AG09319 (cell line): ENCODE data around the gene NUDT21.

ENCODE experiments used
- DNase-seq: peaks from one replicate; pipeline ENCODE4 v3.0.0-alpha.2; 2010; ENCODE audit warnings: low read depth; ENCODE audit errors: extremely low read depth
- TF ChIP-seq, protein P1 (sequence below): IDR thresholded peaks from 2 replicates; pipeline ENCODE4 v1.5.1; 2011; ENCODE audit warnings: low read depth, mild to moderate bottlenecking, inconsistent platforms, low read length, moderate library complexity

NUDT21 gene

DNA sequence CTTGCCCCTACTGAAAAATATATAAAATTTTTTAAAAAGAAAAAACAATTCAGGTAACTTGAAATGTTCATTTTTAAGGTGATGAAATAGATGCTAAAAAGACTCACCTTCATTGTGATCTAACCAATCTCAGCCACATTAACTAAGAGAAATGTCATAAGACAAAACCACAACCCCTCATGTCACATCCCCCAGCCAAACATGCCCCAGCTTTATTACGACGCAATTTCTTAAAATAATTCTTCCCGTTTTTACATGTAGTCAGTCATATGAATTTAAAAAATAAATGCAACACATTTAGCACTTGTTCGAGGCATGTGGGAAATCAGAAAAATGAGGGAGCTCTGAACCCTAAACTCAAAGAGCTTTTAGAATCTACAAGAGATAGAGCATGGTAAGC, 35.3 kb downstream of the NUDT21 start:
- TF ChIP-seq, protein P1, sequence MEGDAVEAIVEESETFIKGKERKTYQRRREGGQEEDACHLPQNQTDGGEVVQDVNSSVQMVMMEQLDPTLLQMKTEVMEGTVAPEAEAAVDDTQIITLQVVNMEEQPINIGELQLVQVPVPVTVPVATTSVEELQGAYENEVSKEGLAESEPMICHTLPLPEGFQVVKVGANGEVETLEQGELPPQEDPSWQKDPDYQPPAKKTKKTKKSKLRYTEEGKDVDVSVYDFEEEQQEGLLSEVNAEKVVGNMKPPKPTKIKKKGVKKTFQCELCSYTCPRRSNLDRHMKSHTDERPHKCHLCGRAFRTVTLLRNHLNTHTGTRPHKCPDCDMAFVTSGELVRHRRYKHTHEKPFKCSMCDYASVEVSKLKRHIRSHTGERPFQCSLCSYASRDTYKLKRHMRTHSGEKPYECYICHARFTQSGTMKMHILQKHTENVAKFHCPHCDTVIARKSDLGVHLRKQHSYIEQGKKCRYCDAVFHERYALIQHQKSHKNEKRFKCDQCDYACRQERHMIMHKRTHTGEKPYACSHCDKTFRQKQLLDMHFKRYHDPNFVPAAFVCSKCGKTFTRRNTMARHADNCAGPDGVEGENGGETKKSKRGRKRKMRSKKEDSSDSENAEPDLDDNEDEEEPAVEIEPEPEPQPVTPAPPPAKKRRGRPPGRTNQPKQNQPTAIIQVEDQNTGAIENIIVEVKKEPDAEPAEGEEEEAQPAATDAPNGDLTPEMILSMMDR, result no peak
- no peak for DNase-seq

DNA sequence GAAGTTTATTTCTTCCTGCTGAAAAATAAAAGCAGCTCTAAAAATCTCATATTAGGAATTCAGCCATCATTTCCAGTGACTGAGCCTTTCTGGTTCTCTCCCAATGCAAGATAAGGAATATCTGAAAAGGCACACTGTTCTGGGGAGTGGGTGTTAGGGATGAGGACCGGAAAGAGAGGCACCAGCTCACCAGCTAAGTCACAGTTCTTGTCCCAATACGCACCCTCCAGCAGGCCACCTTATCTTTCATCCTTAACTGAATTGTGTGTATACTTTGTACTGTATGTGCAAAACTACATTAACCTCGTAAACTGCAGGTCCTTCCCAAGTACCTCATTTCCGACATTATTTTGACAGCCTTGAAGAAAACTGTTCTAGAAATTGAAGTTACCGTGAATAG, 36.8 kb downstream of the NUDT21 start:
- TF ChIP-seq, protein P1, result no peak
- no peak for DNase-seq

DNA sequence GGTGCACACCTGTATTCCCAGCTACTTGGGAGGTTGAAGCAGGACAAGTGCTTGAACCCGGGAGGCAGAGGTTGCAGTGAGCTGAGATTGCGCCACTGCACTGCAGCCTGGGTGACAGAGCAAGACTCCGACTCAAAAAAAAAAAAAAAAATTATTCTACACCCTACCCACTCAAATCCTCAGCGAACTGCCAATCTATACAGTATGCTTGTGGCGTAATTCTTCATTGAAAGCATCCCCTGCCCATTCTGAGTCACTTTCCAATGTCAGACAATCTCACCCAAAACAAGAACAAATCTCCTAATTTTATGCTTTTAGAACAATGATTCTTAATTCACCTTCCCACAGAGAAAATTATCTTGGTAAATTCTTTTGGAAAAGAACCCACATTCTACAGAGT, 37.8 kb downstream of the NUDT21 start:
- no peak for DNase-seq
- TF ChIP-seq, protein P1, result no peak

DNA sequence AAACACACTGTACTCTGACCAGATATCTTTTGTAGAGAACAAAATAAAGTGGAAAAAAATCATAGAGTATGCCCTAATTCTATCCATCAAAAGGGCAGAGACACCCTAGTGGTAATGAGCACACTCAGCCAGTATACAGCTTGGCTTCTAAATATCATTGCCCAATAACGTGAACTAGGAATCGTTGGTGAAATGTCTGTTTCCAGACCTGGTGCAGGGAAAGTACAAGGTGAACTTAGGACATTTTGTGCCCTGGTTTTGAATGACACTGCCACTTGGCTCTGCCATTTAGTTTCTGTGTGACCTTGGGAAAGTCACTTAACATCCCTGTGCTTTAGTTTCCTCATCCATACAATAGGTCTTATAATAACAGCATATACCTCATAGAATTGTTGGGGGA, 39.5 kb downstream of the NUDT21 start:
- no peak for DNase-seq
- TF ChIP-seq, protein P1, result no peak

DNA sequence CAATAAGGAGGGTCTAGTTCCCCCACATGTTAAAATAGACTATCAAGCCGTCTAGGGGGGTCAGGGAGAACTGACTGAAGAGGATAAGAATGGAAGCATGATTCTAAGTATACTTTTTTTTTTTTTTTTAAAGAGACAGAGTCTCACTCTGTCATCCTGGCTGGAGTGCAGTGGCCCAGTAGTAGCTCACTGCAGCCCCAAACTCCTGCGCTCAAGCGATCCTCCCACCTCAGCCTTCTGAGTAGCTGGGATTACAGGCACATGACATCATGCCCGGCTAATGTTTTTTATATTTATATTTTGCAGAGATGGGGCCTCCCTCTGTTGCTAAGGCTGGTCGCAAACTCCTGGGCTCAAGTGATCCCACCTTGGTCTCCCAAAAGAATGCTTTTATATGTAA, 40.0 kb downstream of the NUDT21 start:
- TF ChIP-seq, protein P1, result no peak
- no peak for DNase-seq

DNA sequence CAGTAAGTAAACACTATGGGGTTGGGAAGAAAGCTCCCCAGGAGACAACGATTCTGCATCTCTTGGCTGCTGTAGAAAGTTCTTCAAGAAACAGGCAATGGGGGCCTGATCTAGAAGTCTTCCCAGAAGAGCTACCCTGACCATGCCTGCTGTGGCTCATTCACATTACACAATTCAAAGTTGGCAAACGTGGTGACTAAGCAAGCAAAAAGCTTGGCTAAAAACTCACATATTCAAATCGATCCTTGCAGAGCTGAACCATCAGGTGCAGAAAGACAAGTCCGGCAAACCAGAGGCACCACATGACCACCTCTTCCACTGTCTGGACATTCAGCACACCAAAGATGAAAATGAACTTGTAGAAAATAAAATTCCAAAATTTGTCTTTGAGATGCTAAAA, 41.9 kb downstream of the NUDT21 start:
- no peak for DNase-seq
- TF ChIP-seq, protein P1, result no peak

DNA sequence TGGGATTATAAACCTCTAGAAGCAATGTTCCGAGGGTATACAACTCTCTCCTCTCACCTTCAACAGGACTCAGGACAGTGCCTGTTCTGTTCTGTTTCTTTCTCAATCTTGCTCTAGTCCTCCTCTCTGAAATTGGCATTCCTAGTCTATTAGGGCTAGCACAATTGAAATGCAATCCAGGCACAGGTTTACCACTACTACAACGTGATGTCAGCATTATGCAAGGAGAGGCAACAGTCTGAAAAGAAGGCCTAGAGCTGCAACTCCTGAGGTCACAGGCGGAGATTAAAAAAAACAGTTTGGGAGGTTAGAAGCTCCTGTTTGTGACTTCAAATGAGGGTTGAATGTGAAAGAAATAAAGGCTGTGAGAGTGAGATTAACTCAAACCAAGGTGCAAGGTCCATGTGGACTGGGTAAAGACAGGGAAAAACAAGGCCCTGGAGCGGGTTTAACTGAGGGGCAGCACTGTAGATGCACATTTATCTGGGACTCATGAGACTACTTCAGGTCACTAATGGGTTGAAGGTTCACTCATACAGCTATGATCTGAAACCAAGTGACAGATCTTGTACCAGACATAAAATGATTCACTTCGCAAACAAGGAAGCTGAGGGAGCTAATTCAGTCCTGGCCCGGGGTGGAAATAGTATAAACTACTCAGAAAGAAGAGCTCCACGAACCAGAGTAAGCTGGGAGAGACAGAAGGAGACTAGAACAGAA, 42.6 kb downstream of the NUDT21 start:
- no peak for DNase-seq

More for the DNA sequence above, 42.6 kb downstream of the NUDT21 start:
- TF ChIP-seq, protein P1, result no peak
